Jurkat, Clone E6-1 (cell line): ENCODE data around the gene TMEM184C. TPM values are rescaled to one million over a fixed set of nuclear protein-coding genes. Genes with fewer than 3 reads are reported as not detected.
A peak's percentile ranks its signal among the peaks of the same experiment; 100 is the strongest.

Source experiments
- DNase-seq: peaks from one replicate; pipeline ENCODE4 v3.0.0-alpha.2; 2011; ENCODE audit warnings: low read depth, low spot score
- H3K4me3 ChIP-seq: 2 replicates; pipeline ENCODE4 v1.5.1; 2011; ENCODE audit warnings: mild to moderate bottlenecking, low read length, control low read depth, moderate library complexity
- polyA plus RNA-seq: library from polyadenylated mRNA; unstranded; fragments of >200 nt; gene quantifications from one replicate; pipeline ENCODE4 v1.2.1, GENCODE V29; 2012; ENCODE audit warnings: missing spikeins; ENCODE audit not compliant: insufficient read length, insufficient read depth

TMEM184C gene
- 12.6 TPM for polyA plus RNA-seq

GRCh38 chr4:147617173-147617840 is at the start of gene TMEM184C:
TSS of gene TMEM184C (plus strand) at chr4:147617397. CDS start at chr4:147617957, 560 bp downstream.
- peak; percentile 94 for DNase-seq
- H3K4me3 ChIP-seq: peak within 1 kb of the TSS; percentile 90

DNA sequence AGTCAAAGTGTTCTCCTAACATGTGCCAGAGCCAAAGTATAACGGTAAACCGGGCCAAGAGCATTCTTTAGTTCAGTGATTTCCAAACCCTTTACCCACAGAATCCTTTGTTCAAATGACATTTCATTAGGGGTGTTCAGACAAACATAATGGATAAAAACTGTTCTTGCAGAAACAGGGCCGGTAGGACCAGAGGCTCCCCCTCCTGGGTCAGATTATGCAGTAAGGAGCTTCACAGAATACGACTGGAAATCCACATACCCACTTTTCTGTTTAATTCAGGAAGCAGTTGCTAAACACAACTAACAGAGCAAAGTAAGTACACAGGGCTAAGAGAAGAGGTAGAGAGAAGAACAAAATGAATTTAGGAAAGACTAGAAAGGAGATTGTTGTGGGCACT is 46.6 kb upstream of the TMEM184C start:
- DNase-seq: no peak
- no peak overlapping the region for H3K4me3 ChIP-seq

GRCh38 chr4:147571036-147571770 is 46.0 kb upstream of the TMEM184C start:
- no peak for DNase-seq
- no peak overlapping the region for H3K4me3 ChIP-seq

DNA sequence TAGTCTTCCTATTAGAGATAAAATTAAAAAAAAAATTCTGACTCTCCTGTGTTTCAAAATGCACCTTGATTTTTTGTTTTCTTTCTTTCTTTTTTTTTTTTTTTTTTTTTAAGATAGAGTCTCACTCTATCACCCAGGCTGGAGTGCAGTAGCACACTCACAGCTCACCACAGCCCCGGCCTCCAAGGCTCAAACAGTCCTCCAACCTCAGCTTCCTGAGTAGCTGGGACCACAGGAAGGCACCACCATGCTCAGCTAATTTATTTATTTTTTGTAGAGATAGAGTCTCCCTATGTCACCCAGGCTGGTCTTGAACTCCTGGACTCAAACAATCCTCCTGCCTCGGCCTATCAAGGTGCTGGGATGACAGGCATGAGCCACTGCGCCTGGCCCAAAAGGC is 41.1 kb upstream of the TMEM184C start:
- DNase-seq: peak; percentile 51
- no peak overlapping the region for H3K4me3 ChIP-seq

- H3K4me3 ChIP-seq: no peak overlapping the region
- no peak for DNase-seq
These were observed 39.1 kb upstream of the TMEM184C start for GRCh38 chr4:147578051-147578476.

DNA sequence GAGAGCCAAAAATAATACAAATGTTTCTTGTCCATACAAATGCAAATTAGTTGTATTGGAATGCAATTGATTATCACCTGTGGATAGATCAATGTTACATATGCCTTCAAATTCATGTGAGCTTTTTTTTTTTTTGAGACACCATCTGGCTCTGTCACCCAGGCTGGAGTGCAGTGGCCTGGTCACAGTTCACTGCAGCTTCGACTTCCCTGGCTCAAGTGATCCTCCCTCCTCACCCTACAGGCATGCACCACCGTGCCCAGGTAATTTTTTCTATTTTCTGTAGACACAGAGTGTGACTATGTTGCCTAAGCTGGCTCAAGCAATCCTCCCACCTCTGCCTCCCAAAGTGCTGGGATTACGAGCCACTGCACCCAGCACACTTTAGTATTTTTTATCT is 38.6 kb upstream of the TMEM184C start:
- no peak for DNase-seq
- H3K4me3 ChIP-seq: no peak overlapping the region

DNA sequence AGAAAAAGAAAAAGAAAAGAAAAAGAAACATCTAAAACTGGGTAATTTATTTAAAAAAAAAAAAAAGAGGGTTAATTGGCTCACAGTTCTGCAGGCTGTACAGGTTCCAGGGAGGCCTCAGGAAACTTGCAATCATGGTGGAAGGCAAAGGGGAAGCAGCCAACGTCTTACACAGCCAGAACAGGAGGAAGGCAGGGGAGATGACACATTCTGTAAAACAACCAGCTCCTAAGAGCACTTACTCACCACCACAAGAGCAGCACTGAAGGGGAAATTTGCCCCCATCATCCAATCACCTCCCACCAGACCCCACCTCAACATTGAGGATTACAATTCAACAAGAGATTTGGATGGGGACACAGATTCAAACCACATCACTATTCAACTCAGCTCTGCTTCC is 36.8 kb upstream of the TMEM184C start:
- no peak for DNase-seq
- no peak overlapping the region for H3K4me3 ChIP-seq

GRCh38 chr4:147581606-147582350 is 35.4 kb upstream of the TMEM184C start:
- no peak for DNase-seq
- H3K4me3 ChIP-seq: no peak overlapping the region

GRCh38 chr4:147582386-147583060 is 34.7 kb upstream of the TMEM184C start:
- DNase-seq: no peak
- no peak overlapping the region for H3K4me3 ChIP-seq

DNA sequence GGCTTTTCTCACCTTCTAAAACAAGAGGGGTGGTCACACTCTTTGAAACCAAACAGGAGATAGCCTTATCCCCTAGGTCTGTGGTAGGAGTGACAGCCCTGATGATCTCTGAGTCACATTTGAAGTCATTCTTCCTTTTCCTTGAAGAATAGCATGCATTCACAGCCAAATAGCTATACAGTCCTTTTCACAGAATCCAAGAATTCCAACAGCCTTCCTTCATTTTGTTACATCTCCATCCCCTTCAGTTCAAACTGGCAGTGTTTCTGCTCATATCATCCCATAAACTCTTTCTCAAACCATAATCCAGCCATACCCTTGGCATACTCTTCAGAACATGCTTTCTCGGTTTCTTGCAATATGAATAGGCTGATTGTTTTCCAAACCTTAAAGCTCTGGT is 33.3 kb upstream of the TMEM184C start:
- DNase-seq: no peak
- H3K4me3 ChIP-seq: no peak overlapping the region

DNA sequence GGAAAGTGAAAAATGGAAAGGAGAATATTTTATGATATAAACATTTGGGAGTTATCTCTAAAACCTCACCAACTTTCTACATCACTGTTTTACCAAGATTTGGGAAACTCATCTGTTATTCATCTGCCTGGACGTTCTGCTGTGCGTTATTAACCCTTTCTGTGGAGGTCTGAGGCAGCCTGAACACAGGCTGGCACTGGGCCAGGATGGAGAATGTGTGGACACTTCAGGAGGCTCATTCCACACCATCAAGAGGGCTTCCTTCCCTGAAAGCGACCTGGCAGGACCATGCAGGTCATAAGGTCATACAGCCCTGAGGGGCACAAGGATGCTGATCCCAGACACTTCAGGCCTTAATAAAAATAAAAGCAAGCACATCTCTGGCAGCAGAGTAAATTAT is 31.2 kb upstream of the TMEM184C start:
- no peak for DNase-seq
- no peak overlapping the region for H3K4me3 ChIP-seq

DNA sequence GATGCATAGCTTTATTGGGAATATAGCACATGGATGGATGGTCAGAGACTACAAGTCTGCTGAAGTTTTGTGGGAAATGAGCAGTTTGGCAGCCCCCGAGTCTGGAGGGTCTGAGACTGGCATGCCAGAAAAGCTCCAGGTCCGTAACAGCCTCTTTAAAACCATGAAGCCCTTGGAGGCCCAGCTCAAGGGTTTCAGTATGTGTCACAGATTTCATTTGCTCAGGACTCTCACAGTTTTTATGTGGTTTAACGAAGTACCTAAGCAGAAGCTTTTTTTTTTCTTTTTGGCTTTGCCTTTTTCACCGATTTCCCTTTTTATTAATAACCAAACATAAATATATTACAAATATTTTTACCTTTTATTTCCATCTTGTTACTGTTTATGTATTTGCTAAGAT is 30.6 kb upstream of the TMEM184C start:
- H3K4me3 ChIP-seq: no peak overlapping the region
- DNase-seq: no peak

DNA sequence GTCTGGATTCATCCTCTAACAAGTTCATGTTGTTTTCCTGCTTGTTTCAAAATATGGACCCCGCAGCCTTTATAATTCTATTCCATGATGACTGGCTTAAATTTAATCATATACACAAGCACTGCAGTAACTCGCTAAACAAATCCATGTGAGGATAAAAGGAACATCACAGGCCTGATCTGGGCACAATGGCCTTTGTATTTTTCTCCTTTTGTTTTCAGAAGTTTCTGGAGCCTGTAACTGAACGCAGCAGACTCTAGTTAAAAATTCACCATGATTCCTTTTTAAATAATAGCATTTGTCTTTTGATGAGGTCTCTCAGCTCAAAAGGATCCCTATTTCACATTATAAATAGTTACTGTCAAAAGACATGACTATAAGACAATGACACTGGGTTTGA is 30.2 kb upstream of the TMEM184C start:
- no peak for DNase-seq
- H3K4me3 ChIP-seq: no peak overlapping the region

DNA sequence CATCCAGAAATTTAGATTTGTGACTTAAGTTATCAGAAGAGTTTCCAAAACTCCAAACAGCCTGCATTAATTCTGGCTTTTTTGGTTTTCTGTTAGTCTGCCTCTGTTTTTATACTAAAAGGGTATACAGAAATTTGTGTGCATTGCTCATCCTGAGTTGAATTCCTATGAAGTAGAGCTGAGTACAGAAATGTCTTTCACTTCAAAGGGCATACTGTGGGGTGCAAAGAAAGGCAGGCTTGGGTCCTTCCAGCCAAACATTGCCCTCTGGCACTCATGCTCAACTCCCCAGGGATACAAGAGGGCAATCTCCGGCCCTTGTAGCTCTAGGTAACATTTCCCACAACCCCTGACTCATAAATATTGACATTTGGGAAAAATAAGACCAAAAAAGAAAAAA is 27.6 kb upstream of the TMEM184C start:
- DNase-seq: no peak
- H3K4me3 ChIP-seq: no peak overlapping the region

GRCh38 chr4:147590249-147590920 is 26.8 kb upstream of the TMEM184C start:
- no peak overlapping the region for H3K4me3 ChIP-seq
- DNase-seq: peak; percentile 51

DNA sequence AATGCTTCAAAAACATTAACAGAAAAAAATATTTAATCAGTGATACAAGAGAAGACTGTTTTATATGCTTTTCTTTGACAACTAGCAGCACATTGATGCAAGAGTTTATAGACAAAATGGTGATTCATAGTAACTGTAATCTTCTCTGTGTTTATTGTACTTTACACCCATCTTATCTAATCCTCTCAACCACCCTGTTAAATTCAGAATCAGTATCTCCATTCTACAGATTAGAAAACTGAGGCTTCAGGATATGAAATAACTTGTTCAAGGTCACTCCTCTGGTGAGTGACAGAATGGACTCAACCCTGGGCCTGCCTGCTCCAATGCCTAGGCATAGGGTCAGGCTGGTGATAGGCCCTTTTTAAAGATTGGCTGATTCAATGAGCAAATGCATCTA is 26.1 kb upstream of the TMEM184C start:
- DNase-seq: no peak
- no peak overlapping the region for H3K4me3 ChIP-seq

DNA sequence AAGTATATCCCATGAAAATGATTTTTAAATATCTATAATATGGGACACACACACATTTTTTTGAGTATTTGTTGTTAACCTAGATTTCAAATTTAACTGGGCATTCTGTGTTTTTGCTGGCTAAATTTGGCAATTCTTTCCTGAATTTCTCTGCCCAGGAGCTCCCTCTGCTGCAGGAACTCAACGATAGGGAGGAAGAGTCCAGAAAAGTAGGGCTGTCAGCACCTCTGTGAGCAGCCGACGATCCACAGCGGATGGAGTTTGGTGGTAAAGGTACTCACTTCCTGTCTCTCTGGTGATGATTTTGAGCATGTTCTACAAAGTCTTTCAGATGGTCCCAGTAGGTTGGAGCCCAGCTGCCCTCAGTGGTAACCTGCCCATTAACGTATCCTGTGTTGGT is 23.1 kb upstream of the TMEM184C start:
- DNase-seq: peak; percentile 17
- no peak overlapping the region for H3K4me3 ChIP-seq

DNA sequence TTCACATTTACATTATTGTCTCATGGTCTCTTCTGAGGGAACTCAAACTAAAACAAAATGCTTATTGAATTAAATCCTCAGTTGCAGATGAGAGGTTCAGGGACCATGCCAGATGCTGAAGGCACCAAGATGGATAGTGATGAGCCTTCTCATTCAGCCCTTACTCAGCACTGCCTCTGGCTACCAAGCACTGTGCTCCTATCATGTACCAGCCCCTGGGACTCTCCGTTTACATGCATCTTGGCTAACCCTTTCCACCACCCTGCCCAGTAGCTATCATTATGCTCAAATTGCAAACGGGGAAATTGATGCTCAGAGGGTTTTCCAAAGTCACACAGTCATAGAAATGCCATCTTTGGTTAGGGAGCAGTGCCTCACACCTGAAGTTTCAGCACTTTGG is 22.6 kb upstream of the TMEM184C start:
- H3K4me3 ChIP-seq: no peak overlapping the region
- DNase-seq: no peak

GRCh38 chr4:147596377-147596776 is 20.8 kb upstream of the TMEM184C start:
- no peak for DNase-seq
- H3K4me3 ChIP-seq: no peak overlapping the region
